Islet of Langerhans (tissue), 1 donor: ENCODE data around the gene PRMT3.
"Not testable (repeated sequence)": the region's sequence is repeated elsewhere in the genome, so short reads cannot be mapped to it uniquely, and the experiment has no call there.

Source experiments
- FAIRE-seq: peaks from one replicate; lab custom pipeline; 2011; peaks lifted over from hg19 to GRCh38; lab: Jason Lieb, UNC

The PRMT3 gene

DNA sequence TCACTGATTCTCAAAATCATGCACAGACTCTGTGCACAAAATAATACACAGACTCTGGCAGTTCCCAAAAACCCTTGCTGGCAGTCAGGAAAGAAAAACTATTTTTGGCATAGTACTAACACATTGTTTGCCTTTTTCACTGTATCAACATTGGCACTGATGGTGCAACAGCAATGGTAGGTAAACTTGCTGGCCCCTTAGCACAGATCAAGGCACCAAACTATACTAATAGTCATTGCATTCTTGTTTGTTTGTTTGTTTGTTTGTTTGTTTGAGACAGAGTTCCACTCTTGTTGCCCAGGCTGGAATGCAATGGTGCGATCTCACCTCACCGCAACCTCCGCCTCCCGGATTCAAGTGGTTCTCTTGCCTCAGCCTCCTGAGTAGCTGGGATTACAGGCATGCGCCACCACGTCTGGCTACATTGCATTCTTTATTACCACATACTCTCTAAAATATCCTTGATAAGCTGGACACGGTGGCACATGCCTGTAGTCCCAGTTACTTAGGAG, 130.9 kb downstream of the PRMT3 start:
- FAIRE-seq: no peak

DNA sequence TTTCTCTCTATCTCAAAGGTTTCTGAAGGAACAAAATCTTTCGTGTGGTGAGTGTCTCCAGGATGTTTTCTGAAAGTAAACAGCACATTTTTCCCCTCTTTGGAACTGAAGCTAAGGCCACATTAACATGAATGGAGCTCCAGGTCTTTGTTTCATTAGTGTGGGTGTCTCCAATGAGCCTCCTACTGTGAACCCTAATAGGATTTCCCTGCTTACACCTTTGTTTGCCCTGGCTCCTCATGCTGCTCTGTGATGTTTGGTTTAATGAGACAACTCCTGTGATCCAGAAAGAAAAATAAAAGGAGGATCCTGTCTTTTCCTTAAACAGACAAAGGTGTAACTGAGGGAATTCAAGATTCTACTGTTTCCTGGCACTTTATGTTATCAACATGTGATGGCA, 135.0 kb downstream of the PRMT3 start:
- FAIRE-seq: no peak

DNA sequence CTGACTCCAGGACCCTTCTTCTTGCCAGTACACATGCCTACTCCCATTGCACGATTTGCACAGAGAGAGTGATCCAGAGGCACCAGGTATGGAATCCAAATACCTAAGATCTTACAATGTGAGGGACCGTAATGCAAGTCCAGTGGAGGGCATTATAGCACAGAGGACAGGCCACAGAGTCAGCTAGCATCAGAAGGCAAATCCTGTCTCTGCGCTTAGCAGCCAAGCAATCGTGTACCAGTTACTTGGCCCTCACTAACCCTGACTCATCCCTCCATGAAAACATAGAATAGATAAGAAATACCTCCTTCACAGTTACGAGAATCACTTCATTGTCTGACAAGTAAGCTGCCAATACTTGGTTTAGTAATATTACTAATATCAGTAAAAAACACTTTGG, 142.2 kb downstream of the PRMT3 start:
- no peak for FAIRE-seq

- no peak for FAIRE-seq
These were observed 143.6 kb downstream of the PRMT3 start for GRCh38 chr11:20530942-20531703.

DNA sequence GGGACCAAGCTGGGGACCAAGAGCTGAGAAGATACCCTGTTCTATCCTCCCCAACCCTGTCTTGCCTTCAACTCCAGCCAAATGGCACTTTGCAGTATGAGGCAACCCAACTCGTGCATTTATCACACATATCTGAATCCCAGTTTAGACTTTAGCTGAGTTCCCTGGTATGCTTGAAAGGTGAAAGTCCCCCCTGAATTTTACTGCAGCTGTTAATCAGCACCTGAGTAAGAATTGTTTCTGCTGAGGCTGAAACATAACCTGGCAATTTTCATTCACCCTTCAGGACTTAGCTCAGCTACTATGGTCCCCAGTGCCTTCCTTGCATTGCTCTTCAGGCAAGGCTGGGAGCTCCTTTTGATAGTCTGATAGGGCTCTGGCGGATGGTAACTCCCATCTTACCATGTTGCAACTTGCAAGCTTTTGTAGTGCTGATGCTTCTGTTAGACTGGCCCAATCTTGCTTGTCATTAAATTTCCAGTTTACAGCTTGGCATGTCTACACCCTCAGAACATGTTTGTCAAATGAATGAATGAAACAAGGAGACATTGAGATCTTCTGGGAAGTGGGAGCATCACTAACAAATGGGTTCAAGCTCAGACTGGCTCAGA, 147.9 kb downstream of the PRMT3 start:
- no peak for FAIRE-seq

DNA sequence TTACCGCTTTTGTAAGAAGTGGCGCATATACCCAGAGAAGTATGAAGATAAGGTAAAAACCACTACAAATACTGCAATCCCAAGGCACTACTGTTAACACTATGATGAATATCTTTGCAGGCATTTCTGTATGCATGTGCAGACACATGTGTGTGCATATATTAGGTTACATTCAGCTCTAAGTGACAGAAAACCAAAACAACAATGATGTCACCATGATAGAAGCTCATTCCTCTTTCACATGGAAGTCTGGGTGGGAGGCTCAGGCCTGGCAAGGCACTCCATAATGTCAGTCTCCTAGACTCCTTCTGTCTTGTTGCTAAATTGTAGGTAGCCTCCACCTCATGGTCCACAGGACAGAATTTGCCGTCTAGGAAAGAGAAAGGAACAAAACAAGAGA, 148.8 kb downstream of the PRMT3 start:
- no peak for FAIRE-seq

DNA sequence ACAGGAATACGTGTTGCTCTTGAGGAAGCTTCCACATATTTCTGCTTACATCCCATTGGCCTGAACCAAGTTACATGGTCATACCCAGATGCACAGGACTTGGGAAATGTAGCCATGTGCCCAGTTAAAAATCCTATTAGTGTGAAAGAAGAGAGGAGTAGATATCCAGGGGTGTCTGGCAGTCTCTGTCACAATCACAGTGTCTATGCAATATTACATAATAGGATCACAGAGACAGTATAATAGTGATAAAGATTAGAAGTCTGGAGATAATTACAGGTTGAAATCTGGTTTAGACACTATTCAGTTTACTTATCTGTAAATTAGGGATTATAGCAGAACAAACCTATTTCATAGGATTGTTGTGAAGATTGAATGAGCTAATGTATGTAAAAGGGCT, 149.3 kb downstream of the PRMT3 start:
- no peak for FAIRE-seq

GRCh38 chr11:20541503-20541902, 154.0 kb downstream of the PRMT3 start:
- FAIRE-seq: no peak

GRCh38 chr11:20544603-20545237, 157.2 kb downstream of the PRMT3 start:
- FAIRE-seq: no peak

DNA sequence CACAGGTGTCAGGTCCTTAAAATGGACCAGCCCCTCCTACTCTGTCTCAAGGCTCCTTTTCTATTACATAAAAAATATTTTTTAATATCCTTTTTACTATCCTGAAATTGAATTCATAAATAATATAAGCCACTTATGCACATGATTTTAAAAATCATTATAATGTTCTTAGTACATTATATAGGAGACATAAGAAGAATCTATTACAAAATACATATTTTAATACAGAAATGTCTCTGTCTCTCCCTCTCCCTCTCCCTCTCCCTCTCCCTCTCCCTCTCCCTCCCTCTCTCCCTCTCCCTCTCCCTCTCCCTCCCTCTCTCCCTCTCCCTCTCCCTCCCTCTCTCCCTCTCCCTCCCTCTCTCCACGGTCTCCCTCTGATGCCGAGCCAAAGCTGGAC, 159.9 kb downstream of the PRMT3 start:
- FAIRE-seq: no peak

DNA sequence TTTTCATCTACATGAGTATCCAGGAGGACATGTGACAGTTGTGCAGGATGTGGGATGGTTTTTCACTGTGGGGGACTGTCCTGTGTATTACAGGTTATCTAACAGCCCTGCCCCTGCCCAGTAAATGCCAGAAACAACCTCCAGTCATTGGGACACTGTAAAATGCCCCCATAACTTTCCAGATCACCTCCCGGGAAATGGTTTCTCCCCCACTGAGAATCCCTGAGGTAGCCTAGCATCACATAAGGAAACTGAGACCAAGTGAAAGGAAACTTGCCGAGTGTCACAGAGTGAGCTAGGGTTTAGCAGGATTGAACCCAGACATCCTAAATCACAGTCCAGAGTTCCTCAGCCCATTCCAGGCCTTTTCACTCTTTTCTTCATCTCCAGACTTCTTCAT, 163.6 kb downstream of the PRMT3 start:
- FAIRE-seq: no peak

GRCh38 chr11:20555783-20556182, 168.3 kb downstream of the PRMT3 start:
- no peak for FAIRE-seq

DNA sequence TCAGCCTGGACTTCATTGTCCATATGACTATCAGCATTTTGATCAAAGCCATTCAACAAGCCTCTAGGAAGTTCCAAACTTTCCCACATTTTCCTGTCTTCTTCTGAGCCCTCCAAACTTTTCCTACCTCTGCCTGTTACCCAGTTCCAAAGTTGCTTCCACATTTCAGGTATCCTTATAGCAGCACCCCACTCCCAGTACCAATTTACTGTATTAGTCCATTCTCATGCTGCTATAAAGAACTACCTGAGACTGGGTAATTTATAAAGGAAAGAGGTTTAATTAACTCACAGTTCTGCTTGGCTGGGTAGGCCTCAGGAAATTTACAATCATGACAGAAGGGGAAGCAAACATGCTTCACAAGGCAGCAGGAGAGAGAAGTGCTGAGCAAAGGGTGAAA, 168.9 kb downstream of the PRMT3 start:
- not testable (repeated sequence) for FAIRE-seq

GRCh38 chr11:20558741-20559140, 171.2 kb downstream of the PRMT3 start:
- FAIRE-seq: no peak
